ENCODE measurements around the gene RBFOX2. TPM values are rescaled to one million over a fixed set of nuclear protein-coding genes. Genes with fewer than 3 reads are reported as not detected.

RBFOX2 gene
- total and polyA plus RNA-seq, 10 of the 15 experiments (the other 5 are each of a cell fraction or from before 2014, with no cell fraction given): 0.01 to 2.7 (median 0.17) TPM; not detected in 4

DNA sequence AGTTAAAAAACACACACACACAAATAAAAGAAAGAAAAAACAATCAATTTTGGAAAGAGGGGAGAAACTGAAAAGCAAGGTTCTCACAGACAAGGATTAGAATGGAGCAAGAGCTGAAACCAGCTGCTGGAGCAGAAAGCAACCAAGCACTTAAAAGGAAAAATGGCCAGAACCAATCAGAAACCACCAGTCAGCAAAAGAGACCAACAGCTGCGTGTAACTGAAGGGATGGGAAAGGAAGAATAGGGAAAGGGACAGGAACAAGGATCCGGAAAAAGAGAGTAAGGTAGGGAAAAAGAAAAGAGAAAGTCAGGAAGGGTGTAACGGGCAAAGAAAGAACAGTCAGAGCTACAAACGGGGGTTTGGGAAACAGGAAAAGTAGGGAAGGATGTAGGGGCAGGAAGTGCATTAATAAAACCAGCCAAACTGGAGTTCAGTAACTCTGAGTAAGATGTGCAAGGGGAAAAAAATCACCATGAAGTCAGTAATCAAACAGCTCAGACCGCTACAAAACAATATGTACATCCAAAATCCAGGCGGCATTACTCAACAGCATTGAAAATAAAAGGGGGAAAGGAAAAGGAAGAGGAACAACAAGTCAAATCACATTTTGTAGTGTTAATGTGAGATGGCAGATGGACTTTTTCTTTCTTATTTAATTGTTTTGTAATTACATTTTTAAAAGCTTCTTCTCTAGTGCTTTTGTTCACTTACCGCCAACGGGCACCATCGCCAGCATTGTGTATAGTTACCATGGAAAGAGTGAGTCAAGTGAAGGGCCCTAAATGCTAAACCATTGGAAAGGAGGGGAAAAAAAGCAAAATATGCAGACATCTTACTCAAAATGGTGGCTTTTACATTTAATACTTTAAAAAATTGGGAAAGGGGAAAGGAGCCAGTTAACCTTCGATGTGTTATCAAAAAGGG lies 261.7 kb downstream of the RBFOX2 start (continued):
- TF ChIP-seq, protein P1, sequence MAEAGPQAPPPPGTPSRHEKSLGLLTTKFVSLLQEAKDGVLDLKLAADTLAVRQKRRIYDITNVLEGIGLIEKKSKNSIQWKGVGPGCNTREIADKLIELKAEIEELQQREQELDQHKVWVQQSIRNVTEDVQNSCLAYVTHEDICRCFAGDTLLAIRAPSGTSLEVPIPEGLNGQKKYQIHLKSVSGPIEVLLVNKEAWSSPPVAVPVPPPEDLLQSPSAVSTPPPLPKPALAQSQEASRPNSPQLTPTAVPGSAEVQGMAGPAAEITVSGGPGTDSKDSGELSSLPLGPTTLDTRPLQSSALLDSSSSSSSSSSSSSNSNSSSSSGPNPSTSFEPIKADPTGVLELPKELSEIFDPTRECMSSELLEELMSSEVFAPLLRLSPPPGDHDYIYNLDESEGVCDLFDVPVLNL (IDR thresholded peaks at IDR 0.05; ENCODE audit: low read depth, low read length): no peak
- TF ChIP-seq, protein P2, sequence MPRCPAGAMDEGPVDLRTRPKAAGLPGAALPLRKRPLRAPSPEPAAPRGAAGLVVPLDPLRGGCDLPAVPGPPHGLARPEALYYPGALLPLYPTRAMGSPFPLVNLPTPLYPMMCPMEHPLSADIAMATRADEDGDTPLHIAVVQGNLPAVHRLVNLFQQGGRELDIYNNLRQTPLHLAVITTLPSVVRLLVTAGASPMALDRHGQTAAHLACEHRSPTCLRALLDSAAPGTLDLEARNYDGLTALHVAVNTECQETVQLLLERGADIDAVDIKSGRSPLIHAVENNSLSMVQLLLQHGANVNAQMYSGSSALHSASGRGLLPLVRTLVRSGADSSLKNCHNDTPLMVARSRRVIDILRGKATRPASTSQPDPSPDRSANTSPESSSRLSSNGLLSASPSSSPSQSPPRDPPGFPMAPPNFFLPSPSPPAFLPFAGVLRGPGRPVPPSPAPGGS (IDR thresholded peaks at IDR 0.05; ENCODE audit: borderline replicate concordance, insufficient read depth, low read depth, low read length, poor library complexity, severe bottlenecking): no peak
- TF ChIP-seq LARP7 (IDR thresholded peaks at IDR 0.05) (no peak), TCF3 (IDR thresholded peaks at IDR 0.05; ENCODE audit: borderline replicate concordance, insufficient read depth, low read depth, low read length) (no peak), POLR2AphosphoS5 (IDR thresholded peaks at IDR 0.05; ENCODE audit: low read length) (no peak), KLF5 (IDR thresholded peaks at IDR 0.05; ENCODE audit: partially characterized antibody) (no peak), YBX1 (IDR thresholded peaks at IDR 0.05) (no peak)
- TF ChIP-seq, protein P3, sequence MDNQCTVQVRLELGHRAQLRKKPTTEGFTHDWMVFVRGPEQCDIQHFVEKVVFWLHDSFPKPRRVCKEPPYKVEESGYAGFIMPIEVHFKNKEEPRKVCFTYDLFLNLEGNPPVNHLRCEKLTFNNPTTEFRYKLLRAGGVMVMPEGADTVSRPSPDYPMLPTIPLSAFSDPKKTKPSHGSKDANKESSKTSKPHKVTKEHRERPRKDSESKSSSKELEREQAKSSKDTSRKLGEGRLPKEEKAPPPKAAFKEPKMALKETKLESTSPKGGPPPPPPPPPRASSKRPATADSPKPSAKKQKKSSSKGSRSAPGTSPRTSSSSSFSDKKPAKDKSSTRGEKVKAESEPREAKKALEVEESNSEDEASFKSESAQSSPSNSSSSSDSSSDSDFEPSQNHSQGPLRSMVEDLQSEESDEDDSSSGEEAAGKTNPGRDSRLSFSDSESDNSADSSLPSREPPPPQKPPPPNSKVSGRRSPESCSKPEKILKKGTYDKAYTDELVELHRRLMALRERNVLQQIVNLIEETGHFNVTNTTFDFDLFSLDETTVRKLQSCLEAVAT (IDR thresholded peaks at IDR 0.05): no peak

Data from GM12878 (cell line).